Daoy (cell line): ENCODE data around the gene MKI67. TPM values are rescaled to one million over a fixed set of nuclear protein-coding genes. Genes with fewer than 3 reads are reported as not detected.
A peak's percentile ranks its signal among the peaks of the same experiment; 100 is the strongest.
"Not testable (repeated sequence)": the region's sequence is repeated elsewhere in the genome, so short reads cannot be mapped to it uniquely, and the experiment has no call there.

Experiments used
- DNase-seq: peaks from one replicate; pipeline ENCODE4 v3.0.0-alpha.2; 2015; ENCODE audit warnings: low read depth
- total RNA-seq: library from RNA; depleted of rRNA; stranded (reverse); fragments of >200 nt; shearing (Covaris generic); gene quantifications from 2 replicates; pipeline ENCODE4 v1.2.3, GENCODE V29; 2014; rRNA removed

MKI67 gene
- total RNA-seq = 23.1 and 32.2 TPM in 2 replicates

GRCh38 chr10:128125944-128126764 is at the start of gene MKI67:
Gene MKI67, minus strand, starts transcription at chr10:128126423. Its CDS starts 756 bp downstream, at chr10:128125667.
- DNase-seq = peak; percentile 91

- no peak for DNase-seq
Observed at GRCh38 chr10:128174581-128175559, 48.6 kb upstream of the MKI67 start.

GRCh38 chr10:128173386-128173785 is 47.2 kb upstream of the MKI67 start:
- no peak for DNase-seq

- no peak for DNase-seq
Observed at GRCh38 chr10:128172756-128173155, 46.5 kb upstream of the MKI67 start.

- DNase-seq = no peak
Observed at GRCh38 chr10:128169811-128170379, 43.7 kb upstream of the MKI67 start.

- no peak for DNase-seq
Observed at GRCh38 chr10:128167926-128168520, 41.8 kb upstream of the MKI67 start.

GRCh38 chr10:128167123-128167522 is 40.9 kb upstream of the MKI67 start:
- DNase-seq = not testable (repeated sequence)

- DNase-seq = no peak
Observed at GRCh38 chr10:128166151-128166550, 39.9 kb upstream of the MKI67 start.

- DNase-seq = no peak
Observed at GRCh38 chr10:128165536-128165935, 39.3 kb upstream of the MKI67 start.

- DNase-seq = no peak
Observed at GRCh38 chr10:128163701-128164100, 37.5 kb upstream of the MKI67 start.

GRCh38 chr10:128161031-128161430 is 34.8 kb upstream of the MKI67 start:
- DNase-seq = no peak

GRCh38 chr10:128160297-128160711 is 34.1 kb upstream of the MKI67 start:
- DNase-seq = no peak

- DNase-seq = no peak
Observed at GRCh38 chr10:128158021-128158795, 32.0 kb upstream of the MKI67 start.

GRCh38 chr10:128156999-128157755 is 31.0 kb upstream of the MKI67 start:
- DNase-seq = no peak

GRCh38 chr10:128152741-128153580 is 26.7 kb upstream of the MKI67 start:
- no peak for DNase-seq

- DNase-seq = no peak
Observed at GRCh38 chr10:128151031-128151430, 24.8 kb upstream of the MKI67 start.

GRCh38 chr10:128150561-128150960 is 24.3 kb upstream of the MKI67 start:
- DNase-seq = no peak

GRCh38 chr10:128150045-128150493 is 23.8 kb upstream of the MKI67 start:
- peak; percentile 81 for DNase-seq
